Right hindlimb (tissue), 1 donor: ENCODE measurements around the gene ANKH.

Source experiments
- DNase-seq: peaks from one replicate; pipeline ENCODE4 v3.0.0-alpha.2; 2018

ANKH gene

GRCh38 chr5:14787801-14788579, 83.6 kb downstream of the ANKH start:
- DNase-seq: no peak

DNA sequence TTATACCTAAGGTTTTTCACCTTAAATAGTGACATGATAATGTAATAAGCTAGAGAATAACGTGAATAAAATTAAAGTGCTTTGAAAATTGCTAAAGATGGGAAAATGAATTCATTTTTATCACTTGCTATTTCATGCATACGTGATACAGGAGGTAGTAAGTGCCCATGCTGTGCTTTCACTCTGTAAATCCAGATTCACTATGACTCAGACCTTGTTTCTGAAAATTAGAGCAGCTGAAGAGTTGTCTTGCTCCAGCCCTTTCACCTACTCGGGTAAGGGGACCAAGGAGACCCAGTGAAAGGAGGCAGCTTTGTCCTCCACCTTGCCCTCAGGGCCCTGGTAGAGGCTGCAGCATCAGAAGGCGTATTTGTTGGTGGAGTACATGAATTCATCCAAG, 87.9 kb downstream of the ANKH start:
- no peak for DNase-seq

- DNase-seq: no peak
Measured at GRCh38 chr5:14782591-14782990, 89.0 kb downstream of the ANKH start.

GRCh38 chr5:14781106-14781505, 90.5 kb downstream of the ANKH start:
- no peak for DNase-seq

- DNase-seq: no peak
Measured at GRCh38 chr5:14779975-14780374, 91.6 kb downstream of the ANKH start.

GRCh38 chr5:14778792-14779070, 92.8 kb downstream of the ANKH start:
- no peak for DNase-seq

- DNase-seq: no peak
Measured at GRCh38 chr5:14777932-14778791, 93.4 kb downstream of the ANKH start.

DNA sequence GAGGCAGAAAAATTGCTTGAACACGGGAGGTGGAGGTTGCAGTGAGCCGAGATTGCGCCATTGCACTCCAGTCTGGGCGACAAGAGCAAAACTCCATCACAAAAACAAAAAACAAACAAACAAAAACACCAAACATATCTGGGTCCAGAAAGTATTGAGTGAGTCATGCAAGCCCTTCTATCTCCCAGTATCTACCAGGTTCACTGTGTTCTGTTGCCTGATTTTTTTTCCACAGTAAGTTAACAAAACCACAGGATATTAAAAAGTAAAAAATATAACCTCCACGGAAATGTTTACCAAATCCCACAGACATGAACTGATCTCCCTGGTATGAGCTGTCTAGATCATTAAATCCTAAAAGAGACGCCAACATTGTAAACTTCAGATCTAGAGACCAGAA, 94.4 kb downstream of the ANKH start:
- no peak for DNase-seq

GRCh38 chr5:14776602-14777001, 95.0 kb downstream of the ANKH start:
- no peak for DNase-seq

DNA sequence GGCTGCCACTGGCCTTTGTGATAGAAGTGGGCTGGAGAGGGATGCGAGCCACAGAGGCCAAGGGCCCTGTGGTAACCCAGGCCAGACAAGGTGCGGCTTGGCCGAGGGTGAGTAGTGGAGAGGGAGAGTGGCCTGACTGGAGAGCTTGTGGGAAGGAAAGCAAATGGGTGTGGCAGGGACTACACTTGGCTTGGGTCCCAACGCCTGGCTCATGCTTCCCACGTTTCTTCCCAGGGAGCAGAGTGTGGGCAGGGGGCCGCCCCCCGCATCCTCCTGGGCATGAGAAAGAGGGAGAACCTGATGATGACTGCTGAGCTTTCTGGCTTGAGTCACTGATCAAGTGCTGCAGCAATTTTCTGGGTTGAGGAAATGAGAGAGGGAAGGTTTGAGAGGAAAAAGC, 95.7 kb downstream of the ANKH start:
- no peak for DNase-seq

GRCh38 chr5:14773588-14773987, 98.0 kb downstream of the ANKH start:
- no peak for DNase-seq

DNA sequence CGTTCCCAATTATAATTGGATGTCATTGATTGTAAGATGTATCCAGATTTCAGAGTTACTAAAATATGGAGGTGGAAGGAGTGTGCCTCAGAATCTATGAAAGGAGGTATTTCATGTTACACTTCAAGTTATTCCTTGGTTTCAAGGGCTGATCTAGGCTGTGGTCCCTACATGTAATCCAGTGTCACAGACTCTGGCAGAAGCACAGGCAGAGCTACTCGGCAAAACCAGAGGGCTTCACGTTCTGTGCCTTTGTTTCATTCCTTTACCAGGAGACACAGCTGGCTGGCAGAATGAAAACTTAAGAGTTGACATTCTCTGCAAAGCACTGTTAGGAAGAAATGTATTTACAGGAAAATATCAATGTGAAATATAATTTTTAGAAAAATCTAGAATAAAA, 99.6 kb downstream of the ANKH start:
- DNase-seq: no peak

DNA sequence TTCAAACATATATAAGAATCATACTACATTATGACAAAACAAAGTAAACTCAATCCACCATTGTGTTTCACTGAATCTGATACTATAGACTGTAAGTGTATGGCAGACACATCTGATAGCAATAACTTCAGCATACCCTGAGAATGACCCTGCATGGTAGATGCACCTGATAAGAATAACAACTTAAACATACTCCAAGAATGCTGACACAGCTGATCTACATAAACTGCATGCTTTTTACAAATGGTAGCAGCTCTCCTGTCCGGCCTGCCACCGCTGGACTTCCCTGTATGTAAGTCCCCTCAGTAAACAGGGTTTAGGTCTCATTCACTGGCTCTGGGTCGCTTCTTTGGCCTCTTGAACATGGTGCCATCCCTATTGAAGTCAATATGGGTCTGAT, 100.4 kb downstream of the ANKH start:
- no peak for DNase-seq

DNA sequence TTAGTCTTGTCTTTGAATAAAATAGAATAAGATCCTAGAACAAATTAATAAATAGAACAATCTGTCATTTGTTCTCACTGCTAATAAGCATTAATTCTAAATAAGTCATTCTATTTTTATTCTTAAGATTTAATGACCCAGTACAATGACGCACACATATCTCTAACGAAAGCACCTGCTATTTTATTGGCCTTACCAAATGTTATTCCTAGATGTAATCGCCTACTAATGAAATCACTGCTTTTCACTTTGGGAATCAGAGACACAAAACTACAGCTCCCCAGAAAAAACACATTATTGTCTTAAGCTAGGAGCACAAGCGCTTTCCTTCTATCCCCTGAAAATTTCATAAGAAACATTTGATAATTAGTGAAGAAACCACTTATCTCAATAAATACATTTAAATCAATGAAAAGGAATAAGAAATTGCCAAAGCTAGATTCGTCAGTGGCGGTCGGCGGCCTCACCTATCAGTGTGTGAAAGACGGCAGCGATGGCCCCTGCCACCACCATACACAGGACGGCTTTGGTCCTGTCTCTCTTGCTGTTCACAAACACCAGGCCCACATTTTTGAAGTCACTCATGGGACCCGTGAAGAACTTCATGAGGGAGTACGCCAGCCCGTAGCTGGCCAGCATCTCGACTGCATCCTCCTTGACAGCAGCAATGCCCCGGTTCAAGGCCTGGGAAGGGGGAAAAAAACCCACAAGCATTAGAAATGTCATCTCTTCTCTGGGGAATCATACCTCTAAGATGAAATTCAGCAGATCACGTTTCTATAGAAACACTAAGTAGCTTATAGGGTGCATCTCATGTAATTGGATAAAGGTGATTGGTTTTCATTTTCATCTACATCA, 102.8 kb downstream of the ANKH start:
- no peak for DNase-seq

DNA sequence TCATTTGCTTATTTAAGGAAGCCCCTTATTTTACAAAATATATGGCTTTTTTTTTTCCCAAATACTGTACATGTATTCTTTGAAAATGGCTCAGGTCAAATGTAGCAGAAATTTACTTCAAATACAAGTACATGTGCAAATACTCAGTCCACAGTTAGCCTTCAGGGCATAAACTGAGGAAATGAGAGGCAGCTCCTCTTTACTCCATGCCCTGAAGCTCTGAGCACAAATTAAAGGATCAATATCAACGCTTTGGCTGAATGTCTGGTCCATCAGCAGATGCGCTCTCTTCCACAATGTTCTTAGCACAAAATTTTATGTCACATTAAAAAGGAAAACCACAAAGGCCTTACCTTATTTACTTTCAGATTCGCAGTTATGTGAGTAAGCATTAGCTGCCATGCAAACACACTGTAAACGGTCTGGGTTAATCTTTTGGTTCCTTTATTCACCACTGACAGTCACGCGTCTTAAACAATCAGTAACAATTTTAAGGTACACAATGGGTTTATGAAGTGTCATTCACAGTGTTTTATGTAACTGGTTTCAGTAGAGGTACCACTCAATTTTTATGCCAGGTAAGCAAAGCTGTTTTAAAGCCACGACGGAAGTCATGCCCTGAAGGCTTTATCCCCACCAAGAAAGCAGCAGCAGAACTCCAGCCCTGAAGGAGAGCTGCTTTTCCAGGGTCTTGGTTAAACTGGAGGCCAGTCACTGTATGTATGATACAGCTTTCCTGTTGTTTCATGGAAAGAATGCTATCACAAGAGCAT, 103.7 kb downstream of the ANKH start:
- DNase-seq: no peak

GRCh38 chr5:14767053-14767452, 104.5 kb downstream of the ANKH start:
- no peak for DNase-seq

DNA sequence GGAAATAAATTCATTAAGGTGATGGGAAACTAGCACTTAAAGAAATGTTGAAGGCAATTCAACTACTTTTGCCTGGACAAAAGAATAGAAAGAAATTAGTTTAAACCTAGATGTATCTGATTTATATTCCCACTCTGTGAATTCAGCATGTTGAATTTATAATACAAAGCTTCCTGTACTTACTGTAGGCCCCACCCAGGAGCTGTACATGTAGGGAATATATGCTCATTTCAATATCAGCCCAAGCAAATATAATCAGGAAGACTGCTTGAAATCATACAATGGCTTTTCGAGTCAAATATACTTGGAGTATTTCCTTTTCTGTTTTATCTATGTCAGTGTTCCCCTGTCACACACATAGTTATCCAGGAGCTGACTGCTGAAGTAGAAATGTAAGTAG, 105.0 kb downstream of the ANKH start:
- DNase-seq: no peak

- DNase-seq: no peak
Measured at GRCh38 chr5:14765587-14765986, 106.0 kb downstream of the ANKH start.

- DNase-seq: no peak
Measured at GRCh38 chr5:14762549-14763216, 108.9 kb downstream of the ANKH start.

GRCh38 chr5:14760548-14761002, 111.0 kb downstream of the ANKH start:
- no peak for DNase-seq

DNA sequence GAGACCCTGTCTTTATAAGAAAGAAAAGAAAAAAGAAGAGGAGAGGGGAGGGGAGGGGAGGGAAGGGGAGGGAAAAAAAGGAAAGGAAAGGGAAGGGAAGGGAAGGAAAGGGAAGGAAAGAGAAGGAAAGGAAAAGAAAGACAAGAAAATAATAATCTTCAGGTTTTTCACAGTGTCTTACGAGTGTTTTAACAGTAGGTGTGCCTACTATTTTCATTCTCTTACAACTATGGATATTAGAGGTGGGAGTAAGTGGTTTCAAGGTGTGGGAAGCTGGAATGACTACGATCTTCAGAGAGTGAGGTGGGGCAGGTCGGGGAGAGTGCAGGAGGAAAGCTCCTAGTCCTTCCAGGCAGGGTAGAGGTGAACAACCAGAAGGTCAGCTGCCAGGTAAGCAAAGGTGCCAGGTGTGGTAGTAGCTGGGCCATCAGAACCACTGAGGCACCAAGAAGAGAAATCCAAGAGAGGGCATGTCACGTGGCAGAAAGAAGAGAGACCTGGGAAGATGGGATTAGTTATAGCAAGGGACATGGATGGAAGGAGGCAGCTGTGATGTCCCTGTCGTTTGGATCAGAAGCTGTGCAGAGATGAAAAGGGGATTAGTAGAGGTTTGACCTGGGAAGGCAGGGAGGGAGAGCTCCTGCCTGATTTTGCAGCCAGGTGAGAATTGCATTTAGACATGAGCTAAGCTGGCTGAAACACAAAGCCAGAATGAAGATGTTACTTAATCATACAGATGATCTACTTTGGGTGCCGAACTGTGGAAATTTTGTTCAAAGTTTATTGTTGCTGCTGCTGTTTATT, 111.6 kb downstream of the ANKH start:
- no peak for DNase-seq
